HG03135 (cell line): ENCODE results near the gene CLCNKA.
"Not testable (repeated sequence)": the region's sequence is repeated elsewhere in the genome, so short reads cannot be mapped to it uniquely, and the experiment has no call there.

ENCODE experiments used
- ATAC-seq: cut with Tn5 transposase; IDR thresholded peaks from one replicate; pipeline ENCODE4 v1.9.1; 2021; ENCODE audit warnings: mild to moderate bottlenecking, moderate library complexity; ENCODE audit not compliant: unreplicated experiment

CLCNKA gene

GRCh38 chr1:15997076-15997585 lies 24.7 kb upstream of the CLCNKA start:
- no peak for ATAC-seq

- no peak for ATAC-seq
These were observed 24.1 kb upstream of the CLCNKA start for GRCh38 chr1:15997637-15998280.

- no peak for ATAC-seq
These were observed 22.9 kb upstream of the CLCNKA start for GRCh38 chr1:15998929-15999328.

- not testable (repeated sequence) for ATAC-seq
These were observed 20.6 kb upstream of the CLCNKA start for GRCh38 chr1:16001274-16001673.

GRCh38 chr1:16005597-16005996 lies 16.2 kb upstream of the CLCNKA start:
- ATAC-seq = no peak

- no peak for ATAC-seq
These were observed 15.8 kb upstream of the CLCNKA start for GRCh38 chr1:16006010-16006409.

GRCh38 chr1:16006552-16007485 lies 15.0 kb upstream of the CLCNKA start:
- ATAC-seq = no peak

GRCh38 chr1:16007671-16008341 lies 14.0 kb upstream of the CLCNKA start:
- no peak for ATAC-seq

GRCh38 chr1:16009030-16009460 lies 12.8 kb upstream of the CLCNKA start:
- ATAC-seq = no peak

GRCh38 chr1:16009678-16010077 lies 12.2 kb upstream of the CLCNKA start:
- ATAC-seq = no peak

GRCh38 chr1:16010837-16011236 lies 11.0 kb upstream of the CLCNKA start:
- ATAC-seq = no peak

GRCh38 chr1:16011936-16012589 lies 9.8 kb upstream of the CLCNKA start:
- no peak for ATAC-seq

GRCh38 chr1:16012590-16013219 lies 9.1 kb upstream of the CLCNKA start:
- no peak for ATAC-seq

- no peak for ATAC-seq
These were observed 8.5 kb upstream of the CLCNKA start for GRCh38 chr1:16013220-16013907.

- ATAC-seq = no peak
These were observed 8.0 kb upstream of the CLCNKA start for GRCh38 chr1:16013908-16014258.

- ATAC-seq = no peak
These were observed 7.0 kb upstream of the CLCNKA start for GRCh38 chr1:16014509-16015482.

- ATAC-seq = no peak
These were observed 6.3 kb upstream of the CLCNKA start for GRCh38 chr1:16015491-16015890.

- ATAC-seq = no peak
These were observed 5.6 kb upstream of the CLCNKA start for GRCh38 chr1:16015960-16016901.
